Head of caudate nucleus (tissue), 42 donors: ENCODE data around the gene GSS.

Experiments used
- DNase-seq, 42 donors: peaks; one replicate each; pipeline versions ENCODE4 v3.0.0 to v3.0.0-alpha.2; 2020 to 2021; ENCODE audit warnings: mixed read lengths in 7 of 42
- intact Hi-C: fragments of 100-400 bp; cut with DNase I; formaldehyde crosslinking; loops from one replicate; pipeline ENCODE4 v1.15.0; 2022

Gene GSS

DNA sequence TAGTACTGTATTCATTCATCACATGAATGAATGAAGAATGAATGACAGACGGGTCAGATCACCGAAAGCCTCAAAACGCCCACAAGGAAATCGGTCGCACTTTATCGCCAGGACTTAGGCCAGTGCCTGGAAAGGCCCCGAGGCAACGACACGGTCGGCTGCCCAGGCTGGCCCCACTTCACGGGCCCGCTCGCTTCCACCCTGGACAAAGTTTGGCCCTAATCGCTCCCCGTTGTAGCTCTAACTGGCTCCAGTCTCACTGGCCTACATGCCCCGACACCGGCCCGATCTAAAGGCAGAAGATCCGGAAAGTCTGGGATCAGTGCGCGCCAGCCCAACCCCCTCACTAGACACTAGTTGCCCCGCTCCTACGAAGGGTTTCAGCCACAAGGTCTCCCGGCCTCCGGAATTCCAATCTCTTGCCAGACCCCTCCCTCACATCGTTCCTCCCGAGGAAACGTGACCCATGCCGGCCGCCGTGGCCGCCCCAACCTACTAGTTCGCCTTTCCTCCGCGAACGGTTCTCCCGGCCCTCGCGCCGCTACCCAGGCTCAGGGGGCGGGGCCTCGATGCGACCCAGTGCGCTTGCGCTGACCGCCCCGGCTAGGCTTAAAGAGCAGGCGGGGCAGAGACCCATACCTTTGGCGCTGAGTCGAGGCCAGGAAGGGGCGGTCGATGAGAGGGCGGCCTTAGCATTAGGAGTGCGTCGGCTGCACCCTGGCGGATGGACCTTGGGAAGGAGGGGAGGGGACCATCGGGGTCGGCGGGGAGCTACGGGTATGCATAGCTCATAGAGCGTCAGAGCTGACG lies at the start of gene GSS, which contains the start of gene MYH7B:
Gene GSS, minus strand, starts transcription at position 576 of the 810 bp plus-strand sequence. CDS start 3,954 bp downstream, outside the sequence.
Gene MYH7B, plus strand, starts transcription at position 638 of the 810 bp plus-strand sequence. CDS start 22,138 bp downstream, outside the sequence.
- intact Hi-C loops: loop anchor here (5.0 kb wide), 2 partner anchors 83 to 137 kb away; partner anchors contain the start of genes GGT7 and TRPC4AP
- DNase-seq: peak; percentile 90 to 99 (median 97)

GRCh38 chr20:35004749-35005462 lies 49.3 kb upstream of the GSS start:
- peak in 4 of 42 donors; percentile 1 to 34 (median 14) for DNase-seq
- intact Hi-C loops: no loop called here

- DNase-seq: peak in 2 of 42 donors; percentile 1 to 21
- intact Hi-C loops: no loop called here
Observed at GRCh38 chr20:35004051-35004725, 48.6 kb upstream of the GSS start.

- DNase-seq: peak in 1 of 42 donors; percentile 5
- intact Hi-C loops: no loop called here
Observed at GRCh38 chr20:35003211-35004031, 47.8 kb upstream of the GSS start.

- intact Hi-C loops: no loop called here
Observed at GRCh38 chr20:35002426-35003210, 47.0 kb upstream of the GSS start.

GRCh38 chr20:35001596-35002362 lies 46.2 kb upstream of the GSS start:
- DNase-seq: no peak
- intact Hi-C loops: no loop called here

More at GRCh38 chr20:35002426-35003210, 47.0 kb upstream of the GSS start:
- no peak for DNase-seq

GRCh38 chr20:35000922-35001595 lies 45.5 kb upstream of the GSS start:
- intact Hi-C loops: no loop called here
- no peak for DNase-seq

GRCh38 chr20:35000311-35000921 lies 44.8 kb upstream of the GSS start:
- no peak for DNase-seq
- intact Hi-C loops: no loop called here

- intact Hi-C loops: no loop called here
- DNase-seq: no peak
Observed at GRCh38 chr20:34999782-35000181, 44.2 kb upstream of the GSS start.

DNA sequence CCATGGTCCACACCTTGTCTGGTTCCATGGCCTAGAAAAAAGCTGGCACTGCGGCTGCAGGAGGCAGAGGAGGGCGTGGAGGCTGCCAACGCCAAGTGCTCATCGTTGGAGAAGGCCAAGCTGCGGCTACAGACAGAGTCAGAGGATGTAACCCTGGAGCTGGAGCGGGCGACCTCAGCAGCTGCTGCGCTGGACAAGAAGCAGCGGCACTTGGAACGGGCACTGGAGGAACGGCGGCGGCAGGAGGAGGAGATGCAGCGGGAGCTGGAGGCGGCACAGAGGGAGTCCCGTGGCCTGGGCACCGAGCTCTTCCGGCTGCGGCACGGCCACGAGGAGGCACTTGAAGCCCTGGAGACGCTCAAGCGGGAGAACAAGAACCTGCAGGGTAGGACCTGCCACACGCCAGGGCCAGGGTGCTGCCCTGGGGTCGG lies 43.4 kb upstream of the GSS start:
- intact Hi-C loops: no loop called here
- DNase-seq: no peak

DNA sequence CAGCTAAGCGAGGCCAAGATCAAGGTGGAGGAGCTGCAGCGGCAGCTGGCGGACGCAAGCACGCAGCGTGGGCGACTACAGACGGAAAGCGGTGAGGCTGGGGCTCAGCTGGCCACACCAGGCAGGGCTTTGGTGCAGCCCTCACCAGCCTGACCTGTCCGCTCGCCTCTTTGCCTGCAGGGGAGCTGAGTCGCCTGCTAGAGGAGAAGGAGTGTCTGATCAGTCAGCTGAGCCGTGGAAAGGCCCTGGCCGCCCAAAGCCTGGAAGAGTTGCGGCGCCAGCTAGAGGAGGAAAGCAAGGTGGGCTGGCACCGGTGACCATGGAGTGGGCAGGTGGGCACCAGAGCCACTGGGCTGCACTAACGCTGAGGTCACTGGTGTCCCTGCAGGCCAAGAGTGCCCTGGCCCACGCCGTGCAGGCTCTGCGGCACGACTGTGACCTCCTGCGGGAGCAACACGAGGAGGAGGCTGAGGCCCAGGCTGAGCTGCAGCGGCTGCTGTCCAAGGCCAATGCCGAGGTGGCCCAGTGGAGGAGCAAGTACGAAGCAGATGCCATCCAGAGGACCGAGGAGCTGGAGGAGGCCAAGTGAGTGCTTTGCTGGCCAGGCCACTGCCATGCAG lies 42.8 kb upstream of the GSS start:
- no peak for DNase-seq
- intact Hi-C loops: no loop called here

DNA sequence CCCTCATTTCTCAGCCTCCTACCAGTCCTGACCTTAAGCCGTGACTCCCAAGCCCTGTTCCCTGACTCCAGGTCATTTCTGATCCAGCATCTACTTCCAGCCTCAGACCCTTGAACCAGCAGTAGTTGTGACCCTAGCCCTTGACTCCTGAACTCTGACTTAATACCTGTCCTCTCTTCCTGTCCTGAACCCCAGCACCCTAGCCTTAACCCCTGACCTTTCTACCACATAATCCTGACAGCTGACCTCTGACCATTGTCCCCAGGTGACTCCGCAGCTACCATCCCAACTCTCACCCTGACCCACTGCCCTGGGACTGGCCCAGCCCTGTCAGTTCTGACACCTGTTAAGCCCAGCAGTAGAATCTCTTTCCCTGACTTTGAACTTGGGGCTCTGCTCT lies 42.2 kb upstream of the GSS start:
- intact Hi-C loops: no loop called here

GRCh38 chr20:34997131-34997561 lies 41.5 kb upstream of the GSS start:
- intact Hi-C loops: no loop called here
- DNase-seq: peak in 40 of 42 donors; percentile 52 to 87 (median 72)

More for the DNA sequence above, 42.2 kb upstream of the GSS start:
- no peak for DNase-seq

GRCh38 chr20:34996243-34997028 lies 40.8 kb upstream of the GSS start:
- intact Hi-C loops: no loop called here
- no peak for DNase-seq

DNA sequence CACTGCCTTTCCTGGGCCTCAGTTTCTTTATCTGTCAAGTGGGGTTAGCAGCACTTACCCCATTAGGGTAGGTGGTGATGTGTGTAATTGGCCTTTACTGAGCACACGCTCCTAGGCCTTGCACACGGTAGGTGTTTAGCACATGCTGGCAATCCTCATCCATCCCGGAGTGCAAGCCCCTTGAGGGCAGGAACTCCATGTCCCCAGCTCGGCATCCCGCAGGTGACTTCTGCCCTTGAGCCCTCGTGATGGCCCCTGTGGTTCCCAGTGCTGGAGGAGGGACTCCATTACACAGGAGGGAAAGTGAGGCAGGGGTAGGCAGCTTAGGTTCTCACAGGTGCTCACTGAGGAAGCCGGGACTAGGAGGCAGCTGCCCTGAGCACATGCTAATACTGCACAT lies 40.1 kb upstream of the GSS start:
- intact Hi-C loops: no loop called here
- no peak for DNase-seq
